PC-3 (cell line): ENCODE data around the gene FRMPD4. TPM values are rescaled to one million over a fixed set of nuclear protein-coding genes. Genes with fewer than 3 reads are reported as not detected.
A peak's percentile ranks its signal among the peaks of the same experiment; 100 is the strongest.

Experiments used
- ATAC-seq: fragments of 200-7000 bp; cut with Tn5 transposase; 2 replicates; pipeline ENCODE4 v1.9.1; 2020; ENCODE audit warnings: mild to moderate bottlenecking, moderate library complexity
- BruUV-seq: library from RNA; stranded (reverse); fragments of 400-500 nt; replicated peaks from 2 replicates; lab custom pipeline; 2021; lab: Mats Ljungman, UMichigan
- CTCF ChIA-PET: fragments of 300-600 bp; sonication (Branson Sonifier 250); formaldehyde crosslinking; loops from one replicate; lab custom pipeline; 2022; ENCODE audit warnings: antibody characterized with exemption; lab: Charles Lee
- POLR2A ChIA-PET: fragments of 300-600 bp; sonication (Branson Sonifier 250); formaldehyde crosslinking; loops from one replicate; lab custom pipeline; 2022; ENCODE audit warnings: antibody characterized with exemption; ENCODE audit not compliant: unreplicated experiment; lab: Charles Lee
- DNase-seq: peaks from one replicate; pipeline ENCODE4 v3.0.0-alpha.2; 2015
- H2AFZ ChIP-seq: fragments of 300-600 bp; sonication (generic); 2 replicates; pipeline ENCODE4 v1.6.0; 2016; ENCODE audit warnings: antibody characterized with exemption, low read length
- H3F3A ChIP-seq: fragments of 300-600 bp; sonication (generic); one replicate; pipeline ENCODE4 v1.6.0; 2017; ENCODE audit warnings: antibody characterized with exemption, low read length, control low read depth, mild to moderate bottlenecking; ENCODE audit not compliant: unreplicated experiment
- H3K27ac ChIP-seq: fragments of 300-600 bp; sonication (generic); 2 replicates; pipeline ENCODE4 v1.5.1; 2016; ENCODE audit warnings: mild to moderate bottlenecking, low read length
- H3K27me3 ChIP-seq: fragments of 300-600 bp; sonication (generic); 2 replicates; pipeline ENCODE4 v1.6.1; 2016; ENCODE audit warnings: low read length, mixed read lengths
- H3K36me3 ChIP-seq: fragments of 300-600 bp; sonication (generic); 2 replicates; pipeline ENCODE4 v1.6.1; 2016; ENCODE audit warnings: low read depth, mixed run types, low read length, mixed read lengths
- H3K4me1 ChIP-seq: fragments of 300-600 bp; sonication (generic); 2 replicates; pipeline ENCODE4 v1.5.1; 2016; ENCODE audit warnings: low read length; ENCODE audit not compliant: insufficient read depth
- H3K4me2 ChIP-seq: fragments of 300-600 bp; sonication (generic); 2 replicates; pipeline ENCODE4 v1.6.0; 2016; ENCODE audit warnings: low read length
- H3K4me3 ChIP-seq: fragments of 300-600 bp; sonication (generic); 2 replicates; pipeline ENCODE4 v1.5.1; 2016; ENCODE audit warnings: mild to moderate bottlenecking, low read length, mixed read lengths
- H3K79me2 ChIP-seq: fragments of 300-600 bp; sonication (generic); 2 replicates; pipeline ENCODE4 v1.6.1; 2017; ENCODE audit warnings: low read length, mixed read lengths
- H3K9ac ChIP-seq: fragments of 300-600 bp; sonication (generic); 2 replicates; pipeline ENCODE4 v1.6.0; 2016; ENCODE audit warnings: mild to moderate bottlenecking, low read length
- H3K9me2 ChIP-seq: fragments of 300-600 bp; sonication (generic); replicated peaks from 2 replicates; pipeline ENCODE4 v1.6.1; 2016; ENCODE audit warnings: mixed run types, low read length, mixed read lengths
- H3K9me3 ChIP-seq: fragments of 300-600 bp; sonication (generic); 2 replicates; pipeline ENCODE4 v1.6.1; 2016; ENCODE audit warnings: low read length, mixed read lengths
- H4K20me1 ChIP-seq: fragments of 300-600 bp; sonication (generic); 2 replicates; pipeline ENCODE4 v1.6.1; 2016; ENCODE audit warnings: low read length, mixed read lengths
- CTCF ChIP-seq: fragments of 300-600 bp; sonication (generic); conservative IDR thresholded peaks from 2 replicates; pipeline ENCODE4 v1.5.1; 2017; ENCODE audit warnings: antibody characterized with exemption, low read depth, mild to moderate bottlenecking, low read length
- EZH2 ChIP-seq: fragments of 300-600 bp; sonication (generic); IDR thresholded peaks from one replicate; pipeline ENCODE4 v1.6.1; 2017; ENCODE audit warnings: antibody characterized with exemption, mild to moderate bottlenecking, low read length; ENCODE audit not compliant: unreplicated experiment
- EZH2phosphoT487 ChIP-seq: fragments of 300-600 bp; sonication (generic); IDR thresholded peaks from 2 replicates; pipeline ENCODE4 v1.6.1; 2018; ENCODE audit warnings: mild to moderate bottlenecking, antibody characterized with exemption, low read length, borderline replicate concordance
- intact Hi-C: fragments of 100-400 bp; cut with micrococcal nuclease; formaldehyde crosslinking; loops from 2 replicates; pipeline ENCODE4 v1.9.0; 2023
- total RNA-seq: library from RNA; depleted of rRNA; stranded (reverse); fragments of >200 nt; gene quantifications from 2 replicates; pipeline ENCODE4 v1.2.3, GENCODE V29; 2014

The FRMPD4 gene
- total RNA-seq, 1 experiment from 2014 or later: 0.15 TPM

GRCh38 chrX:12469296-12469695, 331.0 kb downstream of the FRMPD4 start:
- Histone ChIP-seq H3K36me3 (no peaks in the 10 kb centered on the region), H3K4me2 (peak overlapping the region; percentile 23; the same call in 1 of the 2 replicates), H2AFZ (no peak overlapping the region), H3F3A (no peaks in the 10 kb centered on the region), H3K79me2 (no peaks in the 10 kb centered on the region), H3K4me1 (peaks cover 8% of the 10 kb centered on the region), H3K9ac (no peak overlapping the region), H3K27ac (no peak overlapping the region), H3K9me3 (no peaks in the 10 kb centered on the region), H3K9me2 (no peaks in the 10 kb centered on the region), H3K27me3 (no peaks in the 10 kb centered on the region), H3K4me3 (no peak overlapping the region), H4K20me1 (no peaks in the 10 kb centered on the region)
- ChIA-PET CTCF (no interaction called here), POLR2A (interaction anchor here (0.6 kb wide), 1 partner anchor 96 kb away, joined by 3 read pairs; no protein-coding TSS in a partner anchor)
- ATAC-seq (peak; percentile 84), DNase-seq (peak; percentile 71)
- intact Hi-C loops: no loop called here
- no peak for TF ChIP-seq CTCF
- no peak for TF ChIP-seq EZH2phosphoT487
- no peak for TF ChIP-seq EZH2
- BruUV-seq: no TSS peak

GRCh38 chrX:12471061-12471460, 332.8 kb downstream of the FRMPD4 start:
- CTCF ChIA-PET: no interaction called here

More at GRCh38 chrX:12471061-12471460, 332.8 kb downstream of the FRMPD4 start:
- Histone ChIP-seq H3K4me2 (no peak overlapping the region), H3K79me2 (no peaks in the 10 kb centered on the region), H3K4me1 (peaks cover 8% of the 10 kb centered on the region), H3K9me2 (no peaks in the 10 kb centered on the region), H3K27ac (no peak overlapping the region), H4K20me1 (no peaks in the 10 kb centered on the region), H3K27me3 (no peaks in the 10 kb centered on the region), H3K4me3 (no peak overlapping the region), H3K9ac (no peak overlapping the region), H3K36me3 (no peaks in the 10 kb centered on the region), H3K9me3 (no peaks in the 10 kb centered on the region), H2AFZ (no peak overlapping the region), H3F3A (no peaks in the 10 kb centered on the region)
- intact Hi-C loops: no loop called here
- POLR2A ChIA-PET: no interaction called here
- BruUV-seq: no TSS peak
- TF ChIP-seq EZH2: no peak
- no peak for TF ChIP-seq CTCF
- no peak for TF ChIP-seq EZH2phosphoT487
- ATAC-seq: no peak
- no peak for DNase-seq
